Caki2 (cell line): ENCODE measurements around the gene KCNK3. TPM values are rescaled to one million over a fixed set of nuclear protein-coding genes. Genes with fewer than 3 reads are reported as not detected.
"Not testable (repeated sequence)": the region's sequence is repeated elsewhere in the genome, so short reads cannot be mapped to it uniquely, and the experiment has no call there.

ENCODE experiments used
- DNase-seq: peaks from one replicate; pipeline ENCODE4 v3.0.0-alpha.2; 2015; ENCODE audit warnings: low read depth
- in situ Hi-C: cut with HindIII; loops from 2 replicates; pipeline ENCODE4 v1.10.0; 2016; ENCODE audit warnings: low sequenced_read_pairs, low pct_unique_long_range_greater_than_20kb, mixed read lengths
- total RNA-seq: library from RNA; depleted of rRNA; stranded (reverse); fragments of >200 nt; shearing (Covaris generic); gene quantifications from 2 replicates; pipeline ENCODE4 v1.2.3, GENCODE V29; 2014; ENCODE audit warnings: low replicate concordance

The KCNK3 gene
- total RNA-seq, 1 experiment from 2014 or later: 55.4 TPM

DNA sequence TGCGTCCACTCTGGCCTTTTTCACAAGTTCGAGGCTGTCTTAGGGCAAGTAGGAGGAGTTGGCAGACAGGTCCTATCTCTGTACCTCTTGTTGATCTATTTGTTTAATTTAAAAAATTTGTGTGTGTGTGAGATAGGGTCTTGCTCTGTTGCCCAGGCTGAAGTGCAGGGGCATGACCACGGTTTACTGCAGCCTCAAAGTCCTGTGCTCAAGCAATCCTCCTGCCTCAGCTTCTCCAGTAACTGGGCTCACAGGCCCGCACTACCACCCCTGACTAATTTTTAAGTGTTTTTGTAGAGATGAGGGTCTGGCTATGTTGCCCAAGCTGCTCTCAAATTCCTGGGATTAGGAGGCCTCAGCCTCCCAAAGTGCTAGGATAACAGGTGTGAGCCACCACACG lies 67.3 kb downstream of the KCNK3 start:
- in situ Hi-C loops: loop anchor here (25.0 kb wide), 1 partner anchor 173 kb away; no protein-coding TSS in a partner anchor
- DNase-seq: no peak

DNA sequence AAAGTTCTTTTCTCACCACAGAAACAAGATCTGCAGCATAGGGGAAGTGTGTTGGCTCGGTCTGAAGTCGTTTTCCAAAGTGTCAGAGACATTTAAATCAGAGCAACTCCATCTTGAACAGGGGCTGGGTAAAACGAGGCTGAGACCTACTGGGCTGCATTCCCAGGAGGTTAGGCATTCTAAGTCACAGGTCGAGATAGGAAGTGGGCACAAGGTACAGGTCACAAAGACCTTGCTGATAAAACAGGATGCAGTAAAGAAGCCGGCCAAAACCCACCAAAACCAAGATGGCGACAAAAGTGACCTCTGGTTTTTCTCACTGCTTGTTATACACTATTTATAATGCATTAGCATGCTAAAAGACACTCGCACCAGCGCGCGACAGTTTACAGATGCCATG lies 68.5 kb downstream of the KCNK3 start:
- DNase-seq: not testable (repeated sequence)
- in situ Hi-C loops: loop anchor here (25.0 kb wide), 1 partner anchor 174 kb away; no protein-coding TSS in a partner anchor

DNA sequence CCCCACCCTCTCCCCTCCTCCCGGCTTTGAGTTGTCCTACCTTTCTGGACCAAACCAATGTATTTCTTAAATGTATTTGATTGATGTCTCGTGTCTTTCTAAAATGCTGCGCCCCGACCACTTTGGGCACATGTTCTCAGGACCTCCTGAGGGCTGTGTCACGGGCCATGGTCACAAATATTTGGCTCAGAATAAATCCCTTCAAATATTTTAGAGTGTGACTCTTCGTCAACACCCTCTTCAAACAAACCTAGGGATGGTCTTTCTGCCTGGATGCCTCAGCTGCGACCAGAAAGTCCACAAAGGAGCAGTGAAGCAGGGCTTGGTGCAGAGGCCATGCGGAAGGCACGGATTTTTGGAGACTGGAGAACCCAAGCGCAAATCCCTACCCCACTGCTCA lies 70.5 kb downstream of the KCNK3 start:
- peak; percentile 94 for DNase-seq
- in situ Hi-C loops: loop anchor here (25.0 kb wide), 1 partner anchor 176 kb away; no protein-coding TSS in a partner anchor

DNA sequence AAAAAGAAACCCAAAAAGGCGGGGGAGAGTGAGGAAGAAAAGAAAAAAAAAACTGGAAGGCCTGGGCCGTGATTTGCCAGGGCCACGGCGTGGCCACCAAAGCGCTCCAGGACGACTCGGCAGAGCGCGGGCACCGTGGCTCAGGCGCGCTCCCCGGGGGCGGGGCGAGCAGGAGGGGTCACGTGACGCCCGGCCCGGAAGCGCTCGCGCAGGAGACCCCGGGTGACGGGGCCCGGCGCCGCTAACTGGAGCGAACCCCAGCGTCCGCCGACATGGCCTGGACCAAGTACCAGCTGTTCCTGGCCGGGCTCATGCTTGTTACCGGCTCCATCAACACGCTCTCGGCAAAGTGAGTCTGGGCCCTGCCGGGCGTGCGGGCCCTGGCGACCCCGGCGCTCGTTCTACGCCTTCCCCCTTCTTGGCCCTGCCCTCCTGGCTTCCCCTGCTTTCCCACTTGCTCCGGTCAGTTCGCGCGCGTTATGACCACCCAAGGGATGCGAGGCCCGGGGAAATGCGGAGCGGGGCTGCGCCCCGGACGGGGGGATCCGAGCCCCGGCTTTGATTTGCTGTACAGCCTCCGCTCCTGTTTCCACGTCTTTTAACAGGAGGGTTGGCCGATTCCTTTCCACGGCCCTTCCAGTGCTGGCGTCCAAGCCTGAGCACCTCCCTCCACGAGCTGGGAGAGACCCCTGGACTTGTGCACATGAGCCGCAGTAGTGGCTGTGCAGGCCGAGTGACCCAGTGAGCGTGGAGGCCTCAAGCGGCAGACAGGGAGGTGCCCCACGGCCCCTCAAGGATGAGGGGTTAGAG lies 71.8 kb downstream of the KCNK3 start, which contains the start of gene SLC35F6:
Gene SLC35F6, plus strand, starts transcription at position 207 of the 810 bp plus-strand sequence. Its CDS starts 66 bp downstream, at position 273.
- peak; percentile 83 for DNase-seq
- in situ Hi-C loops: loop anchor here (25.0 kb wide), 1 partner anchor 177 kb away; no protein-coding TSS in a partner anchor

DNA sequence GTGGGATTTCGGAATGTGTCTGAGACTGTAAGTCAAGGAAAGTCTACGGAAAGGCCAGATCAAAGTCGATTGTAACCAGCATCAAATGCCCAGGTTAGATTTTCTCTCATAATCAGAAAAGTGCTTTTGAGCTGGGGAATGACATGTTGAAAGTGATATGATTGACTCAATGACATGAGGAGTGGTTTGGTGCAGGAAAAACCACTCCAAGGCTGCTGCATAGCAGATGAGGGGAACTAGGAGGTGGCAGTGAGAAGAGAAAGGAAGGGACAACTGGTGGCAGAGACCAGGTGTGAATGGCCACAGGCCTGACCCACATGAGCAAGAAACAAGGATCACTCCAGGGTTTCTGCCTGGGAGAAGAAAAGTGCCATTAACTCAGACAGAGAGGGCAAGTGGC lies 72.4 kb downstream of the KCNK3 start:
- in situ Hi-C loops: loop anchor here (25.0 kb wide), 1 partner anchor 178 kb away; no protein-coding TSS in a partner anchor
- DNase-seq: no peak

DNA sequence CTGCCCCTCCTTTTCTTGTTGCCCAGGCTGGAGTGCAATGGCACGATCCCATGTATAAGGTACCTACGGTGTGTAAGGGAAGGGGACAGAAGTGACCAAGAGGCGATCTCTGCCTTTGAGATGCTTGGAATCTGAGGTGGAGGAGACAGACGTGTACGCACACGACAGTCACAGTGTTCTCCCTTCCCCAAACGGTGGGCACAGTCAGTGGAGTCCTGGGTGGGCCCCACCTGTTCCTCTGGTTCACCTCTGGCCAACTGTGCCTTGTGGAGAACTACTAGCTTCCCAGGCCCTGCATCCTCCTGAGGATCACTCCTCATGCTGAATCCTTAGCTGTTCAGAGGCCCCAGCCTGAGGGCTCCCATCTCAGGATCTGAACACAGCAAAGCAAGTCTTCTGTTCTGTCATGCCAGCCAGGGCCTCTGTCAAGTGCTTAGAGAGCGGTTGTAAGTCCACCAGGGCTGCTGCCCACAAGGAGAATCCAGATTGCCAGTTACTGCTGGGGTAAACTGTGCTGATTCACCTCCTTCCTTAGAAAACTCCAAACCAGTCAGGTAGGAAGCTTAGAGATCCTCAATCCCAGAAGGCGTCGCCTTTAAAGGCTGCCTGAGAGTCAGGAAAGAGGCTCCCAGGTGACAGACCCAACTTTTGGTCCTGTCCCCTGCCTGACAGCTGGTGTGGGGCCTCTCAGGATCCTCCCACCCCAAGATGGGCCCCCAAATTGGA lies 73.1 kb downstream of the KCNK3 start:
- DNase-seq: no peak
- in situ Hi-C loops: loop anchor here (25.0 kb wide), 1 partner anchor 178 kb away; no protein-coding TSS in a partner anchor

DNA sequence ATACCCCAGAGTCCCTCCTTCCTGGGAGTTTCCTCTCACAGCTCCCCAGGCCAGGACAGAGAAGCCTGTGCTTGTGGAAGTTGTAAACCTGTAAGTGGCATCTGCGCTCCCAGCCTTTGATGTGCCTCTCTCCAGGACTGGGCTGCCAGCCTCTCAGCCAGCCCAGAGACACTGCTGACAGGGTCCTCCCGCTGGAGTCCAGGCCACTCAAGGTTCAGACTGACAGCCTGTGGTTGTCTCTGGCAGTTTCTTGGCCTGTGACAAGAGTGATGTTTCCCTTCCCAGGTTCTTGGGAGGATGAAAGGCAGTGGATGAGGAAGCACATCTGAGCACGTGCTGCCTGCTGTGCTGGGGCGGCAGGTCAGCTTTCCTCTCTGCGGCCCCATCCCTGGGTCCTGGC lies 74.6 kb downstream of the KCNK3 start:
- no peak for DNase-seq
- in situ Hi-C loops: loop anchor here (25.0 kb wide), 1 partner anchor 180 kb away; no protein-coding TSS in a partner anchor

DNA sequence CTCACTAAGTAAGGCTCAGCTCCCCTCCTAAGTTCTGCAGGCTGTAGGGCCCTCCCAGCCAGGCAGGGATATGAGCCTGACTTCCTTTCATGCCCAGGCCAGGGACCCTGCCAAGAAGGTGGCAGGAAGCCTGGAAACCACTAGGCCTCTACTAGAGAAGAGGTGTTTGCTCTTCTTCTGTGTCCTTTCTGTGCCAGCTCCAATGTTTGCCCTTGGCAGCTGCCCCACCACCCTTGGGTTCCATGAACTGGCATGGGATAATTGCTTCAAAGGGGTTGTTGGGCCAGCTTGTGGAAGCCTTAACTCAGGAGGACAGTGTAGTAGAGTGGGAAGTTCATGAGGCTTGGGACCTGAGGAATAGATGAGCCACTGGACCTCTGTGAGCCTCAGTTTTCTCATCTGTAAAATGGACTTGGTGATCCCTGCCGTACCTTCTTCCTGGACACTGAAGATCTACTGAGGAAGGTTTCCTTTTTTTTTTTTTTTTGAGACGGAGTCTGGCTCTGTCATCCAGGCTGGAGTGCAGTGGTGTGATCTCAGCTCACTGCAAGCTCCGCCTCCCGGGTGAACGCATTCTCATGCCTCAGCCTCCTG lies 75.5 kb downstream of the KCNK3 start:
- no peak for DNase-seq
- in situ Hi-C loops: loop anchor here (25.0 kb wide), 1 partner anchor 181 kb away; no protein-coding TSS in a partner anchor

DNA sequence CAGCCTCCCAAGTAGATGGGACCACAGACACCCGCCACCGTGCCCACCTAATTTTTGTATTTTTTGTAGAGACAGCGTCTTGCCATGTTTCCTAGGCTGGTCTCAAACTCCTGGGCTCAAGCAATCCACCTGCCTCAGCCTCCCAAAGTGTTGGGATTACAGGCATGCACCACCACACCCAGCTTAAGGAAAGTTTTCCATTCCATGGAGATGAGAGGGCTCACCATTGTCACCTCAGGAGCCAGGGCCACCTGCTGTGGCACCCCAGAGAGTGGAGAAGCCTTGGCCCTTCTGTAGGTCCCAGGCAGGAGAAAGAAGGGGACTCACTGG lies 76.2 kb downstream of the KCNK3 start:
- in situ Hi-C loops: loop anchor here (25.0 kb wide), 1 partner anchor 181 kb away; no protein-coding TSS in a partner anchor
- no peak for DNase-seq

DNA sequence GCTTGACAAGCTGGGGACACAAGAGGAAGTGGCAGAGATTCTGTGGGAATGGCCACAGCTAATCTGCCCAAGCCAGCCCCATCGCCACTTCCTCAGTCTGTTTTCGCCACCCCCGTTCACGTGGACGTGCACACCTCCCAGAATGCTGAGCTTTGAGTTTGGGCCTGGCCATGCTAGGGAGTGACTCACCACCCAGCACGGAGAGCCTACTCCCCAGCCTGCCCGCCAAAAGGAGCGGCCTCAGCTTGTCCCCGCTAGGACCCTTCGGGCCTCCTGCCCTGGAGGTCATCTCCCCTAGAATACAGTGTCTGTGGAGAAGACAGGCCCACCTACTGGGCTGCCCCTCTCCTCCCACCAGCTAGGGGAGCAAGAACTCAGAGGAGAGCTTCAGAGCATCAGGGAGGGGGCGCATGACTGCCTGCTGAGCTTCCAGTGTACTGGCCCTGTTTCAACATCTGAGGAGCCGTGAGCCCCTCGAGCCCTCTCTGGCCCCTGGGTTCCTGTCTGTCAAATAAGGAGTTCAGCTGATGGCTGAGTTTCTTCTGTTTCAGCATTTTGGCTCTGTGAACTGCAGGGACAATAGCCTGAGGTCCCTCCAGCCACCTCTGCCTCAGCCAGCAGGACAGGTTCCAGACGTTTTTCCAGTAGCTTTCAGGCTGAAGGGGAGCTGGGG lies 76.7 kb downstream of the KCNK3 start:
- DNase-seq: peak; percentile 78

DNA sequence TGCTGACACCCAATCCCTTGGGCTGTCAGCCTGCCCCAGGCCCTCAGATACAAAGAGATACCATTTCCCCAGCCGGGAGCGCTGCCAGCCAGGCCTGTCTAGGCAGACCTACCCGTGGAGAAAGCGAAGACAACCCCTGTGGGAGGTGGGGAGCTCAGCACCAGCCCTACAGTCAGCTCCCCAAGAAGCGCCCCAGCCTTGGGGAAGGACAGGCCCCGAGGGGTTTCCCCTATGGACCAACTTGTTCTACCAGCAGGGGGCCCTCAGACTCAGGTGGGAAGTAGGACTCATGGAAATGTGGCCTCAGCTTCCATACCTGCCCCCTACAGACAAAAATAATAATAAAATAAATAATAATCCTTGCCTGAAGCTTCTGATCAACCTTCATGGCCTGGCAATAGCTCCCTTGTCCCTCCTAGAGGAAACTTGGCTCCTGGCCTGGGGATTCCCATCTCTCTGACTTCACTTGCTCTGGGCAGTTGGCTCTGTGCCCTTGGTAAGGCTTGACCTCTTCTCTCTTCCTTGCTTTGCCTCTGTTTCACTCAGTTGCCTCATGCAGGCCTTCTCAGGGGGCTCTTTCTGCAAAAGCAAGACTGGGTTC lies 78.6 kb downstream of the KCNK3 start:
- in situ Hi-C loops: loop anchor here (25.0 kb wide), 1 partner anchor 184 kb away; no protein-coding TSS in a partner anchor
- peak; percentile 87 for DNase-seq

More for the DNA sequence above, 76.7 kb downstream of the KCNK3 start:
- in situ Hi-C loops: loop anchor here (25.0 kb wide), 1 partner anchor 182 kb away; no protein-coding TSS in a partner anchor

DNA sequence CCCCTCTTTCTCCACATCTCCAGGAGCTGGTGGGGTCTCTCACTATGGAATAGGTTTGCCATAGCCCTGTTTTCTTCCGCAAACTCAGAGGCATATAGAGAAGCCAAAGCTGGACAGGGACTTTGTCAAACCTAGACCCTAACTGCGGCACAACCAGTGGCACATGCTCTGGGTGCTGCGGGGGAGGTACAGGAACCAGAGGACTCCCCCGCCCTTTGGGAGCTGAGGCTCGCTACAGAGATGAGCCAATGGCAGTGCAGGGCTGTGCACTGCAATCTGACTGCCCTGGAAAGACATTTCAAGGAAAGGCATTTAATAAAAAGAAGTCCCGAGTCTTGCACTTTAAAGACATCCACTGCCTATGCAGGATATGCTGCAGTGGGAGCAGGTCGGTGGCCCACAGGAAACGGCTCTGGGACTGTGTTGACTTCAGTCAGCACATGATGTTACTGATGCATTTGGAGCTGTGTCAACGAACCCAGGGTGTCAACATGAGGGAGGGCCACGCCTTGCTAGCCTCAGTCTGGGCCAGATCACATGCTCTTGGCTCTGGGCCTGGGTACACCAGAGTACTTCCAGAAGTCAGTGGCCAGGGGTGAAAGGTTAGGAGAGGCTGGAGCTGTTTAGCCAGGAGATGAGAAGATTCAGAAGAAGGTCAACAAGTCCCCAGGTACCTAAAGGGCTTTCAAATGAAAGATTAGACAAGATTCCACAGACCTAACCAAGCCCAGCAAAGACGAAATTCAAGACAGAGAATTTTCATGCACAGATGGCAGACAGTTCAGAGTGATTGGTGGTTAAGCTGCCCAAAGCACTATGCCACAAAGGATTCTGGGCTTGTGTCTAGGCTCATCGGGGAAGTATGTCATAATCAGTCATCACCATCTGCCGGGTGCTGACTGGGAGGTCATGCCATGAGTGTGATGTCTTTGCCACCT lies 79.8 kb downstream of the KCNK3 start:
- in situ Hi-C loops: loop anchor here (25.0 kb wide), 1 partner anchor 185 kb away; no protein-coding TSS in a partner anchor
- DNase-seq: peak; percentile 95

DNA sequence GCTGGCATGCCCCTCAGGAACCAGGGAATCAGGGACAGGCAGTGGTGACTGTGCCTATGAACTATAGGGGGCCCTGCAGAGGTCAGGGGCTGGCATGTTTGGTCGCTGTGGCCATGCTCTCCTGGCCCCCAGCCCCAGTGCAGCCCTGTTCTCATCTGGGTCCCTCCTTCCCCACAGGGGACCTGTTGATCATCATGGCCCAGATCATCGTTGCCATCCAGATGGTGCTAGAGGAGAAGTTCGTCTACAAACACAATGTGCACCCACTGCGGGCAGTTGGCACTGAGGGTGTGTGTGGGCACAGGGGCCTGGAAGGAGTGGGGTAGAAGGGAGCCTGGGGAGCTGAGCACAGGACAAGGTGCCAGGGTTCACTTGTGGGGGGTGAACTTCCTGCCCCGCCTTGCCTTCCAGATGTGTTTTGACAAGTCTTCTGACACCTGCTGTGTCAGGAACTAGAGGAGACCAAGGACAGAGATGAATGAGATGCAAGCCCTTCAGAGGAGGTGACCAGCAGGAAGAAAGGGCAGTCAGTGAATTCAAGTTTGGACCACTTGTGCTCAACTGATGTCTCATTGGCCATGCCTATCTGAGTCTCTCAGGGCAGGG lies 83.8 kb downstream of the KCNK3 start:
- in situ Hi-C loops: no loop called here
- DNase-seq: no peak

DNA sequence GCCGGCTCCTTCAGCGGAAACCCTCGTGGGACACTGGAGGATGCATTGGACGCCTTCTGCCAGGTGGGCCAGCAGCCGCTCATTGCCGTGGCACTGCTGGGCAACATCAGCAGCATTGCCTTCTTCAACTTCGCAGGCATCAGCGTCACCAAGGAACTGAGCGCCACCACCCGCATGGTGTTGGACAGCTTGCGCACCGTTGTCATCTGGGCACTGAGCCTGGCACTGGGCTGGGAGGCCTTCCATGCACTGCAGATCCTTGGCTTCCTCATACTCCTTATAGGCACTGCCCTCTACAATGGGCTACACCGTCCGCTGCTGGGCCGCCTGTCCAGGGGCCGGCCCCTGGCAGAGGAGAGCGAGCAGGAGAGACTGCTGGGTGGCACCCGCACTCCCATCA lies 85.6 kb downstream of the KCNK3 start:
- DNase-seq: no peak
- in situ Hi-C loops: no loop called here

DNA sequence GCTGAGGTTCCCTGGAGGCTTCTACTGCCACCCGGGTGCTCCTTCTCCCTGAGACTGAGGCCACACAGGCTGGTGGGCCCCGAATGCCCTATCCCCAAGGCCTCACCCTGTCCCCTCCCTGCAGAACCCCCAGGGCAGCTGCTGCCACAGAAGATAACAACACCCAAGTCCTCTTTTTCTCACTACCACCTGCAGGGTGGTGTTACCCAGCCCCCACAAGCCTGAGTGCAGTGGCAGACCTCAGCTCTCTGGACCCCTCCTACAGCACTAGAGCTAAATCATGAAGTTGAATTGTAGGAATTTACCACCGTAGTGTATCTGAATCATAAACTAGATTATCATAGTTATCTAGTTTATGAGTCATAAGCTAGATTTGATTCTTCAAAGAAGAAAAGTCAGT lies 86.0 kb downstream of the KCNK3 start:
- in situ Hi-C loops: no loop called here
- no peak for DNase-seq

DNA sequence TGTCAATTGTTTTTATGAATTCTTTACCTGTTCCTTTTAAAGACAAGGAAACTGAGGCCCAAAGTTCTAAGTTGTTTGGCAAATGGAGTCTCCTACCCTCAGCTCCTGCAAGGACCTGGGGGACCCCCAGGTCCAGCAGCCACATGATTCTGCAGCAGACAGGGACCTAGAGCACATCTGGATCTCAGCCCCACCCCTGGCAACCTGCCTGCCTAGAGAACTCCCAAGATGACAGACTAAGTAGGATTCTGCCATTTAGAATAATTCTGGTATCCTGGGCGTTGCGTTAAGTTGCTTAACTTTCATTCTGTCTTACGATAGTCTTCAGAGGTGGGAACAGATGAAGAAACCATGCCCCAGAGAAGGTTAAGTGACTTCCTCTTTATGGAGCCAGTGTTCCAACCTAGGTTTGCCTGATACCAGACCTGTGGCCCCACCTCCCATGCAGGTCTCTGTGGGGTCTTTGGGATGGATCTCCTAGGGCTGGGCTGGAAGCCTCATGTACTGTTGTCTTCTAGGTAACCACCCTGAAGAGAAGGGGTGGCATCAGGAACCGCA lies 87.8 kb downstream of the KCNK3 start:
- no peak for DNase-seq
- in situ Hi-C loops: no loop called here
